ENCODE results near the gene GRM4. TPM values are rescaled to one million over a fixed set of nuclear protein-coding genes. Genes with fewer than 3 reads are reported as not detected.

Gene GRM4
- total and polyA plus RNA-seq, 9 of the 15 experiments (the other 6 are each of a cell fraction or from before 2014, with no cell fraction given), result 0.18 TPM; not detected in 8

DNA sequence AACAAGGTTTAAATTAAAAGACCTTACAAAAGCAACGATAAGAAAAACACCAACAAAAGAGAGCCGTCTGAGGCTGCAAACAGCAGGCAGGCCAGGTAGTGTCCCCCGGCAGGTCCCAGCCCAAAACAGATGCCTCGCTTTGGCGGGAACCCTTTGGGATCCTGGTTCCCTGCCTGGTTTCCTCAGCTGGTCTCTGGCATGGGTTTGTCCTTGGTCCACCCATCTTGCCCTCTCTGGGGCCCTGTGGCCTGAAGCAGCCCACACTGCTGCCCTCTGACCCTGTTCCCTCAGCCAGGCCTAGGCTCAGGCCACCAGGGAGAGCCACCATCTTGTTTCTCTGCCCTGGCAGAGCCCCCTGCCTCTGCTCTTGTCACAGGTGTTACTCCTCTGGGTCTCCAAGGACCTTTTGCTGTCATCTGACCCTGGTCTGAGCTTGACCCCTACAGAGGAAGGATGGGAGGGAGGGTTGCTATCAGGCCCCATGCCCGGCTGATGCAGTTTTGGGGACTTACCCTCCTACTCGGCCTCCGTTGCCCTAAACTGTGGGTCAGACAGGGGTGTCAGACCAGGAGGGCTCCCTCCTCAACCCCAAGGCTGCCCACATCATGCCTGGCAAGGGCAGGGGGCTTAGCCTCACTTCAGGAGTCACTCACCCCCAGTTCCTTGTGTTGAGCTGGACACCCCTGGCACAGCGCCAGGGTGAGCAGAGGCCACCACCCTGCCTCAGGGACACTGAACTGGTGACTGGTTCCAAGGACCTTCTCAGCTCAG lies 30.6 kb upstream of the GRM4 start:
- peaks cover 0 to 17% of the 10 kb centered on the region in 2 experiments; a peak in 2 of 5 replicates for H3K4me1 ChIP-seq (replicated peaks in 1 of 2; ENCODE audit: control insufficient read depth in 2 of 2, insufficient read depth in 2 of 2, low read length in 2 of 2)
- ATAC-seq, result no peak
- no peaks in the 10 kb centered on the region for H3K36me3 ChIP-seq (ENCODE audit: control insufficient read depth, insufficient read depth, low read length)
- no peaks in the 10 kb centered on the region for H3K9me1 ChIP-seq (ENCODE audit: control insufficient read depth, insufficient read depth, low read length)
- CTCF ChIA-PET (ENCODE audit: low intra/inter-chr PET ratio), result no interaction called here
- TF ChIP-seq, protein P1, sequence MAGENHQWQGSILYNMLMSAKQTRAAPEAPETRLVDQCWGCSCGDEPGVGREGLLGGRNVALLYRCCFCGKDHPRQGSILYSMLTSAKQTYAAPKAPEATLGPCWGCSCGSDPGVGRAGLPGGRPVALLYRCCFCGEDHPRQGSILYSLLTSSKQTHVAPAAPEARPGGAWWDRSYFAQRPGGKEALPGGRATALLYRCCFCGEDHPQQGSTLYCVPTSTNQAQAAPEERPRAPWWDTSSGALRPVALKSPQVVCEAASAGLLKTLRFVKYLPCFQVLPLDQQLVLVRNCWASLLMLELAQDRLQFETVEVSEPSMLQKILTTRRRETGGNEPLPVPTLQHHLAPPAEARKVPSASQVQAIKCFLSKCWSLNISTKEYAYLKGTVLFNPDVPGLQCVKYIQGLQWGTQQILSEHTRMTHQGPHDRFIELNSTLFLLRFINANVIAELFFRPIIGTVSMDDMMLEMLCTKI (IDR thresholded peaks at IDR 0.05; ENCODE audit: partially characterized antibody), result no peak
- TF ChIP-seq NFIX (CRISPR knock-in tag; IDR thresholded peaks at IDR 0.05; ENCODE audit: low read depth), result peak; percentile 39; the same call in 1 of the 2 replicates
- TF ChIP-seq, protein P2, sequence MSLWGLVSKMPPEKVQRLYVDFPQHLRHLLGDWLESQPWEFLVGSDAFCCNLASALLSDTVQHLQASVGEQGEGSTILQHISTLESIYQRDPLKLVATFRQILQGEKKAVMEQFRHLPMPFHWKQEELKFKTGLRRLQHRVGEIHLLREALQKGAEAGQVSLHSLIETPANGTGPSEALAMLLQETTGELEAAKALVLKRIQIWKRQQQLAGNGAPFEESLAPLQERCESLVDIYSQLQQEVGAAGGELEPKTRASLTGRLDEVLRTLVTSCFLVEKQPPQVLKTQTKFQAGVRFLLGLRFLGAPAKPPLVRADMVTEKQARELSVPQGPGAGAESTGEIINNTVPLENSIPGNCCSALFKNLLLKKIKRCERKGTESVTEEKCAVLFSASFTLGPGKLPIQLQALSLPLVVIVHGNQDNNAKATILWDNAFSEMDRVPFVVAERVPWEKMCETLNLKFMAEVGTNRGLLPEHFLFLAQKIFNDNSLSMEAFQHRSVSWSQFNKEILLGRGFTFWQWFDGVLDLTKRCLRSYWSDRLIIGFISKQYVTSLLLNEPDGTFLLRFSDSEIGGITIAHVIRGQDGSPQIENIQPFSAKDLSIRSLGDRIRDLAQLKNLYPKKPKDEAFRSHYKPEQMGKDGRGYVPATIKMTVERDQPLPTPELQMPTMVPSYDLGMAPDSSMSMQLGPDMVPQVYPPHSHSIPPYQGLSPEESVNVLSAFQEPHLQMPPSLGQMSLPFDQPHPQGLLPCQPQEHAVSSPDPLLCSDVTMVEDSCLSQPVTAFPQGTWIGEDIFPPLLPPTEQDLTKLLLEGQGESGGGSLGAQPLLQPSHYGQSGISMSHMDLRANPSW (CRISPR knock-in tag; IDR thresholded peaks at IDR 0.05), result no peak
- peak; percentile 93 for TF ChIP-seq NFIC (IDR thresholded peaks at IDR 0.05)
- no peak for TF ChIP-seq XRCC5 (IDR thresholded peaks at IDR 0.05; ENCODE audit: low read depth, low read length)
- TF ChIP-seq ILF3 (IDR thresholded peaks at IDR 0.05; ENCODE audit: borderline replicate concordance), result no peak
- no peak for TF ChIP-seq PHF8 (IDR thresholded peaks at IDR 0.05; ENCODE audit: borderline replicate concordance, low read length)
- no peak overlapping the region for H3K4me2 ChIP-seq (ENCODE audit: insufficient read depth, low read length)
- H3K4me3 ChIP-seq, result no peak overlapping the region
- no peak for FAIRE-seq
- intact Hi-C loops (cut with micrococcal nuclease), result no loop called here
- no peaks in the 10 kb centered on the region for H4K20me1 ChIP-seq (replicated peaks; ENCODE audit: control insufficient read depth, insufficient read depth, low read length)
- no peak overlapping the region for H3K27ac ChIP-seq (ENCODE audit: extremely low read depth, low read depth, low read length)
- H3K79me2 ChIP-seq (ENCODE audit: control insufficient read depth, insufficient read depth, low read length), result no peaks in the 10 kb centered on the region
- H2AFZ ChIP-seq (ENCODE audit: low read depth, low read length), result no peak overlapping the region
- peak in 1 of 4 experiments; percentile 4 for DNase-seq (ENCODE audit: extremely low read depth in 1 of 4, low spot score in 3 of 4)
- H3K27me3 ChIP-seq (ENCODE audit: control insufficient read depth in 2 of 2, insufficient read depth in 2 of 2, low read length in 2 of 2), result 0 out of 5 replicates have a peak, but pooled peaks cover 2 to 11% of the 10 kb centered on the region in 2 experiments
- in situ Hi-C loops (cut with MboI), result loop anchor here (10.0 kb wide), 1 partner anchor 958 kb away; no protein-coding TSS in a partner anchor
- peak overlapping the region in 1 of 2 experiments; percentile 71; a peak in 1 of 4 replicates for H3K9ac ChIP-seq (ENCODE audit: insufficient read depth in 1 of 2, low read depth in 2 of 2, low read length in 2 of 2)
- H3K9me3 ChIP-seq (replicated peaks; ENCODE audit: control insufficient read depth, insufficient read depth, low read depth, low read length), result peaks cover 11% of the 10 kb centered on the region
- BruUV-seq (replicated peaks), result no TSS peak
- POLR2A ChIA-PET, result interaction anchor here (0.6 kb wide), 1 partner anchor 810 kb away, joined by 3 read pairs; no protein-coding TSS in a partner anchor
- 43% methylated on average over 9 of the region's 9 CpGs for WGBS (ENCODE audit: insufficient coverage, low coverage, missing lambda C conversion rate)
